GM12865 (cell line): Measurements from ENCODE around the gene RAG2.

ENCODE experiments used
- DNase-seq: peaks from one replicate; pipeline ENCODE4 v3.0.0; 2010; ENCODE audit warnings: low read depth
- H3K4me3 ChIP-seq: 2 replicates; pipeline ENCODE4 v1.5.1; 2011; ENCODE audit warnings: mild to moderate bottlenecking, low read depth, low read length, control low read depth
- TF ChIP-seq, protein P1 (sequence below): IDR thresholded peaks from 2 replicates; pipeline ENCODE4 v1.5.1; 2011; ENCODE audit warnings: low read length, control low read depth, low read depth, inconsistent platforms; ENCODE audit not compliant: insufficient read depth; ENCODE audit errors: missing control alignments

Gene RAG2

GRCh38 chr11:36569095-36569494, 28.9 kb downstream of the RAG2 start:
- TF ChIP-seq, protein P1, sequence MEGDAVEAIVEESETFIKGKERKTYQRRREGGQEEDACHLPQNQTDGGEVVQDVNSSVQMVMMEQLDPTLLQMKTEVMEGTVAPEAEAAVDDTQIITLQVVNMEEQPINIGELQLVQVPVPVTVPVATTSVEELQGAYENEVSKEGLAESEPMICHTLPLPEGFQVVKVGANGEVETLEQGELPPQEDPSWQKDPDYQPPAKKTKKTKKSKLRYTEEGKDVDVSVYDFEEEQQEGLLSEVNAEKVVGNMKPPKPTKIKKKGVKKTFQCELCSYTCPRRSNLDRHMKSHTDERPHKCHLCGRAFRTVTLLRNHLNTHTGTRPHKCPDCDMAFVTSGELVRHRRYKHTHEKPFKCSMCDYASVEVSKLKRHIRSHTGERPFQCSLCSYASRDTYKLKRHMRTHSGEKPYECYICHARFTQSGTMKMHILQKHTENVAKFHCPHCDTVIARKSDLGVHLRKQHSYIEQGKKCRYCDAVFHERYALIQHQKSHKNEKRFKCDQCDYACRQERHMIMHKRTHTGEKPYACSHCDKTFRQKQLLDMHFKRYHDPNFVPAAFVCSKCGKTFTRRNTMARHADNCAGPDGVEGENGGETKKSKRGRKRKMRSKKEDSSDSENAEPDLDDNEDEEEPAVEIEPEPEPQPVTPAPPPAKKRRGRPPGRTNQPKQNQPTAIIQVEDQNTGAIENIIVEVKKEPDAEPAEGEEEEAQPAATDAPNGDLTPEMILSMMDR = no peak
- DNase-seq = no peak
- H3K4me3 ChIP-seq = no peak overlapping the region

DNA sequence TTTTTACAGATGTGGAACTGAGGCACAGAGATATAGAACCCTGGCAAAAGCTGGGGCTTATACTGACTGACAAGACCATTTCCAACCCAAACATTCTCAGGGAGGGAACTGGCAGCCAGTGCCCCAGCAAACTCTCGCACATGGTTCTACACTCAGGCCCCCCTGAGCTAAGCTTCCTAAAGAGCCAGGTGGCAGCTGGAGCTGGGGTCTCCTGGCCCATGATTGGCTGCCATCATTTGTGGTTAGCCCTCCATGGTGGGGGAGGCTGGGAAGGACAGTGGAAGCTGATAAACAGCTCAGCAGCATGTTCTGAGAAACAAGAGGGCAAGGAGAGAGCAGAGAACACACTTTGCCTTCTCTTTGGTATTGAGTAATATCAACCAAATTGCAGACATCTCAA, 30.3 kb downstream of the RAG2 start, which contains the start of gene RAG1:
Gene RAG1 (plus strand): TSS at position 314 of the 400 bp plus-strand sequence. CDS start 5,298 bp downstream, outside the sequence.
- TF ChIP-seq, protein P1 = no peak
- no peak within 1 kb of the TSS for H3K4me3 ChIP-seq
- DNase-seq = no peak

DNA sequence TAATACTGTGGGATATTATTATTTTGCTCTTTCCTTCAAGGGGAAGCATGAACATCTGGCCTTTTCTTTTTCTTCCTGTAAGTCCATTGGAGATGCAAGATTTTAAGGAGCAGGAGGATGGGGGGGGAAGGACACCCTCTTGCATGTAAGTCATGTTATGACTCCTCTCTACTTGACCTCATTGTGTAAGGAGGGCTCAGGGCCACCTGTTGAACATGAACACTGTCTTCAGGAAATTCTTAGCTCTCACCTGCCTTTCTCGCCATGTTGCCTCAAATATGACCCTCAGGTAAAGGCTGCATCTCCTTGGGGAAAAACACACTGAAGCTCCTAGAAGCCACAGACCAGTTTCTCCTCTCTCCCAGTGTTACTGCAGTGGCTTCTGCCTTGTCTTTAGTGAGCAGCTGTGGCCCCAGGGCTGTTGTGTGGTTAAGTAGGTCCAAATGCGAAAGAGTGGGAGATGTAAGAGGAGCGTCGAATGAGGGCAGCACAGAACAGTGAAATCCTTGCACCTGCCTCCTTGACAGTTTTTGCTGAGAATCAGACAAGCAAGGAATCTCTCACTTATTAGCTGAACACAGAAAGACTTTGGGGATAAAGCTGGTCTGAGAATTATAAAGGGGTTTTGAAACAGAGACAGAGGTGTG, 31.5 kb downstream of the RAG2 start:
- DNase-seq = peak; percentile 5
- TF ChIP-seq, protein P1 = no peak
- no peak overlapping the region for H3K4me3 ChIP-seq

GRCh38 chr11:36565031-36565610, 32.9 kb downstream of the RAG2 start:
- TF ChIP-seq, protein P1 = no peak
- DNase-seq = no peak
- no peak overlapping the region for H3K4me3 ChIP-seq

GRCh38 chr11:36564376-36565030, 33.5 kb downstream of the RAG2 start:
- no peak overlapping the region for H3K4me3 ChIP-seq
- TF ChIP-seq, protein P1 = peak; percentile 47
- peak; percentile 63 for DNase-seq

DNA sequence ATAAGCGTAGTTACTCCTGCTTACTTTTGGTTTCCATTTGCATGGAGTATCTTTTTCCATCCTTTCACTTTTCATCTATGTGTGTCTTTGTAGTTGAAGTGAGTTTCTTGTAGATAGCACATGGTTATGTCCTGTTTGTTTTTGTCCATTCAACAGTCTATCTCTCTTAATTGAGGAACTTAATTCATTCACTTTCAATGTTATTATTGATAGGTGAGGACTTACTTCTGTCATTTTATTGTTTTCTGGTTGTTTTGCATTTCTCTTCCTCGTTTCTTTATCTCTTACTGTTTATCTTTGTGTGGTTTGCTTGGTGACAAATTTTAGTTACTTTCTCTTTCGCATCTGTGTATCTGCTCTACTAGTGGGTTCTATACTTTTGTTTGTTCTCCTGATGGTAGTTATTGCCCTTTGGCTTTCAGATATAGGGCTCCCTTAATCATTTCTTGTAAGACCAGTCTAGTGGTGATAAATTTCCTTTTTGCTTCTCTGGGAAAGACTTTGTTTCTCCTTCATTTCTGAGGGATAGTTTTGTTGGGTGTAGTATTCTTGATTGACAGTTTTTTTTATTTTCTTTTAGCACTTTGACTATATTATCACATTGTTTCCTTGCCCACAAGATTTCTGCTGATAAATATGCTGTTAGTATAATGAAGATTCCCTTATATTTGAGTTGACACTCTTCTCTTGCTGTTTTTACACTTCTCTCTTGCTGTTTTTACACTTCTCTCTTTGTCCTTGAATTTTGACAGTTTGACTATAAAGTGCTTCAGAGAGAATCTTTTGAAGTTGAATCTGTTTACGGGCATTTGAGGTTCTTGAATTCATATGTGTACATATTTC, 39.2 kb downstream of the RAG2 start:
- DNase-seq = peak; percentile 10
- TF ChIP-seq, protein P1 = no peak
- peak overlapping the region; percentile 13; the same call in 1 of the 2 replicates for H3K4me3 ChIP-seq
